K562 (cell line): ENCODE measurements around the gene SLC26A8. TPM values are rescaled to one million over a fixed set of nuclear protein-coding genes. Genes with fewer than 3 reads are reported as not detected.

Experiments used
- ADNP ChIP-seq: fragments of 200-800 bp; sonication (Bioruptor generic); IDR thresholded peaks from 2 replicates; pipeline ENCODE4 v1.6.1; 2016; ENCODE audit warnings: missing genetic modification characterization, missing compliant biosample characterization
- ASH1L ChIP-seq: fragments of 450-650 bp; IDR thresholded peaks from 2 replicates; pipeline ENCODE4 v1.6.1; 2018; ENCODE audit warnings: borderline replicate concordance, mild to moderate bottlenecking, low read depth; ENCODE audit not compliant: partially characterized antibody
- CBFA2T2 ChIP-seq: fragments of 450-650 bp; conservative IDR thresholded peaks from 2 replicates; pipeline ENCODE4 v1.6.1; 2017; ENCODE audit warnings: mild to moderate bottlenecking
- CREB1 ChIP-seq, 2 experiments: sonication (generic) in 1 of 2; formaldehyde crosslinking in 1 of 2; IDR thresholded peaks; 2 replicates each; pipeline versions ENCODE4 v1.6.1 to v1.8.0; 2012 to 2022; ENCODE audit warnings: inconsistent platforms in 1 of 2, mild to moderate bottlenecking in 1 of 2, missing genetic modification reagents in 1 of 2, moderate library complexity in 1 of 2
- CTBP1 ChIP-seq: fragments of 450-650 bp; IDR thresholded peaks from 2 replicates; pipeline ENCODE4 v1.6.1; 2016; ENCODE audit warnings: borderline replicate concordance
- ELF4 ChIP-seq: fragments of 450-650 bp; formaldehyde crosslinking; IDR thresholded peaks from 2 replicates; pipeline ENCODE4 v1.4.0; 2022; ENCODE audit warnings: missing genetic modification characterization
- ETV6 ChIP-seq, 3 experiments: fragments of 150-350 bp in 1 of 3; sonication (generic) in 1 of 3; formaldehyde crosslinking in 1 of 3; IDR thresholded peaks; 2 replicates each; pipeline versions ENCODE4 v1.6.1 to v1.8.0; 2014 to 2022; ENCODE audit warnings: borderline replicate concordance in 2 of 3, low read depth in 2 of 3, antibody characterized with exemption in 1 of 3, low read length in 1 of 3, mild to moderate bottlenecking in 1 of 3, missing genetic modification reagents in 1 of 3
- FOSL1 ChIP-seq: fragments of 200-800 bp; sonication (Bioruptor generic); conservative IDR thresholded peaks from 2 replicates; pipeline ENCODE4 v1.6.1; 2016; ENCODE audit warnings: missing genetic modification characterization, missing compliant biosample characterization
- HMG20A ChIP-seq: fragments of 450-650 bp; formaldehyde crosslinking; conservative IDR thresholded peaks from 2 replicates; pipeline ENCODE4 v1.4.0; 2020; ENCODE audit warnings: mild to moderate bottlenecking, mixed read lengths
- HNRNPH1 ChIP-seq: fragments of 200-400 bp; formaldehyde crosslinking; optimal IDR thresholded peaks from 2 replicates; pipeline ENCODE3; 2017; ENCODE audit warnings: low read depth, mild to moderate bottlenecking, low read length, moderate library complexity
- IFI16 ChIP-seq: fragments of 250-450 bp; sonication (Bioruptor Pico); IDR thresholded peaks from 2 replicates; pipeline ENCODE4 v2.1.2; 2022; ENCODE audit warnings: mild to moderate bottlenecking, inconsistent platforms
- KAT8 ChIP-seq: fragments of 450-650 bp; IDR thresholded peaks from 2 replicates; pipeline ENCODE4 v1.6.1; 2016; ENCODE audit warnings: low read depth, mild to moderate bottlenecking
- MAFG ChIP-seq: fragments of 450-650 bp; conservative IDR thresholded peaks from 2 replicates; pipeline ENCODE4 v1.6.1; 2016; ENCODE audit warnings: missing genetic modification characterization, missing compliant biosample characterization
- MTA3 ChIP-seq: fragments of 450-650 bp; formaldehyde crosslinking; IDR thresholded peaks from 2 replicates; pipeline ENCODE4 v1.6.1; 2017; ENCODE audit warnings: mild to moderate bottlenecking, borderline replicate concordance
- NFE2 ChIP-seq: IDR thresholded peaks from 2 replicates; pipeline ENCODE4 v1.6.1; 2014; ENCODE audit warnings: antibody characterized with exemption, low read depth
- NR3C1 ChIP-seq: sonication (generic); formaldehyde crosslinking; IDR thresholded peaks from 2 replicates; pipeline ENCODE4 v1.8.1; 2022; ENCODE audit warnings: missing genetic modification reagents
- OTX1 ChIP-seq: fragments of 450-650 bp; formaldehyde crosslinking; IDR thresholded peaks from 2 replicates; pipeline ENCODE4 v1.4.0; 2022; ENCODE audit warnings: mild to moderate bottlenecking
- POLR2AphosphoS5 ChIP-seq: IDR thresholded peaks from 2 replicates; pipeline ENCODE4 v1.6.1; 2011; ENCODE audit warnings: mild to moderate bottlenecking, low read depth, low read length, moderate library complexity; ENCODE audit not compliant: control insufficient read depth, insufficient read depth
- RBM15 ChIP-seq: fragments of 200-400 bp; formaldehyde crosslinking; IDR thresholded peaks from 2 replicates; pipeline ENCODE4 v1.6.1; 2018; ENCODE audit warnings: mild to moderate bottlenecking, low read length, moderate library complexity; ENCODE audit not compliant: insufficient read depth
- ZNF175 ChIP-seq: fragments of 200-800 bp; sonication (Bioruptor generic); IDR thresholded peaks from 2 replicates; pipeline ENCODE4 v1.6.1; 2016; ENCODE audit warnings: low read depth, mild to moderate bottlenecking, missing genetic modification characterization, missing compliant biosample characterization
- ZNF282 ChIP-seq: sonication (generic); formaldehyde crosslinking; IDR thresholded peaks from 2 replicates; pipeline ENCODE4 v1.8.1; 2023; ENCODE audit warnings: missing genetic modification reagents
- ZNF785 ChIP-seq: fragments of 250-450 bp; sonication (Bioruptor Pico); IDR thresholded peaks from 2 replicates; pipeline ENCODE4 v1.4.0; 2020; ENCODE audit warnings: mild to moderate bottlenecking
- ZSCAN29 ChIP-seq: fragments of 450-650 bp; IDR thresholded peaks from 2 replicates; pipeline ENCODE4 v1.6.1; 2017
- polyA plus RNA-seq, 8 experiments: library from polyadenylated mRNA; depleted of rRNA in 4 of 8; stranded (reverse) in 5 of 8; unstranded in 3 of 8; fragments of >200 nt; fragmentation: Nextera tagmentation in 2 of 8; fragmentation: Illumina TruSeq in 1 of 8; extraction: Ambion mirVana in 2 of 8; extraction: Trizol in 1 of 8; gene quantifications; 2 replicates each; pipeline versions ENCODE4 v1.2.1 to v1.2.3, GENCODE V29; 2011 to 2014; ENCODE audit warnings: inconsistent platforms in 1 of 8, missing spikeins in 1 of 8
- total RNA-seq, 7 experiments: library from RNA; depleted of rRNA in 6 of 7; stranded (reverse); fragments of >200 nt in 6 of 7; fragmentation: Illumina TruSeq in 2 of 7; extraction: Trizol in 2 of 7; gene quantifications; 2 replicates each; pipeline versions ENCODE4 v1.2.1 to v1.2.3, GENCODE V29; 2011 to 2021; ENCODE audit warnings: low replicate concordance in 1 of 7
- TF ChIP-seq, protein P1 (sequence below): fragments of 250-450 bp; sonication (Bioruptor Pico); IDR thresholded peaks from 2 replicates; pipeline ENCODE4 v1.4.0; 2020; ENCODE audit warnings: borderline replicate concordance
- TF ChIP-seq, protein P2 (sequence below): sonication (generic); formaldehyde crosslinking; IDR thresholded peaks from 2 replicates; pipeline ENCODE4 v1.8.0; 2022; ENCODE audit warnings: mild to moderate bottlenecking, low read depth, missing genetic modification reagents
- TF ChIP-seq, protein P3 (sequence below), 2 experiments: fragments of 450-650 bp in 1 of 2; sonication (generic) in 1 of 2; formaldehyde crosslinking in 1 of 2; IDR thresholded peaks in 1 of 2; conservative IDR thresholded peaks in 1 of 2; 2 replicates each; pipeline versions ENCODE4 v1.6.1 to v1.8.1; 2016 to 2023; ENCODE audit warnings: mild to moderate bottlenecking in 2 of 2, moderate library complexity in 2 of 2, inconsistent platforms in 1 of 2, missing genetic modification reagents in 1 of 2

SLC26A8 gene
- total and polyA plus RNA-seq, 9 of the 15 experiments (the other 6 are each of a cell fraction or from before 2014, with no cell fraction given), result not detected

DNA sequence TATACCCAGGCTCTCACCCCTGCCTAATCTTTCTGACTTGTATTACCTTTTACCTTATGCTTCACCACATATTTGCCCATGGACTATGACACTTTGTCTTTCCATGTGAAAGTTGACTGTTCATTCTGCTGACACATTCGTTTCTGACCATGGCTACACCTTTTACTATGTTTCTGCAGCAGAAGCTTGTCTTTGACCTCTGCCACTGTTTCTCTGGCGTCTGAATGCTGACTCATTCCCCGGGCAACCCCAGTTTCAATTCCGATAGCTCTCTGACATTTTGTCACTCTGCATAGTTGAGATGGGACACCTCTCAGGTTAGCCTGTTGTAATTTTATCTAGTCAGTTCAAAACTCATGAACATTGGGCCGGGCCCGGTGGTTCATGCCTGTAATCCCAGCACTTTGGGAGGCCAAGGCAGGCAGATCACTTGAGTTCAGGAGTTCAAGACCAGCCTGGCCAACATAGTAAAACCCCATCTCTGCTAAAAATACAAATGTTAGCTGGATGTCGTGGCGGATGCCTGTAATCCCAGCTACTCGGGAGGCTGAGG, 50.7 kb downstream of the SLC26A8 start (continued):
- TF ChIP-seq ETV6 (IDR thresholded peaks at IDR 0.05; ENCODE audit: borderline replicate concordance in 1 of 2, low read depth in 2 of 2, low read length in 1 of 2) (no peak), ETV6 (CRISPR knock-in tag; IDR thresholded peaks at IDR 0.05; ENCODE audit: borderline replicate concordance) (no peak), CBFA2T2 (no peak), ZNF175 (CRISPR knock-in tag) (no peak), CREB1 (IDR thresholded peaks at IDR 0.05) (no peak), CREB1 (CRISPR knock-in tag; IDR thresholded peaks at IDR 0.05) (no peak), ZNF282 (CRISPR knock-in tag) (no peak), MTA3 (no peak), OTX1 (CRISPR knock-in tag) (no peak), ZSCAN29 (no peak), ASH1L (no peak), CTBP1 (peak; percentile 44; the same call in 1 of the 2 replicates), NR3C1 (CRISPR knock-in tag) (no peak), ZNF785 (no peak), ADNP (tag) (0 out of 2 replicates have a peak, but pooled peaks have one; percentile 20), RBM15 (no peak), ELF4 (CRISPR knock-in tag) (0 out of 2 replicates have a peak, but pooled peaks have one; percentile 22), KAT8 (no peak), MAFG (tag) (peak; percentile 98), FOSL1 (tag) (peak; percentile 56; the same call in 1 of the 2 replicates), HNRNPH1 (no peak), NFE2 (peak; percentile 95), IFI16 (CRISPR knock-in tag) (no peak), HMG20A (no peak), POLR2AphosphoS5 (no peak)
- TF ChIP-seq, protein P1, sequence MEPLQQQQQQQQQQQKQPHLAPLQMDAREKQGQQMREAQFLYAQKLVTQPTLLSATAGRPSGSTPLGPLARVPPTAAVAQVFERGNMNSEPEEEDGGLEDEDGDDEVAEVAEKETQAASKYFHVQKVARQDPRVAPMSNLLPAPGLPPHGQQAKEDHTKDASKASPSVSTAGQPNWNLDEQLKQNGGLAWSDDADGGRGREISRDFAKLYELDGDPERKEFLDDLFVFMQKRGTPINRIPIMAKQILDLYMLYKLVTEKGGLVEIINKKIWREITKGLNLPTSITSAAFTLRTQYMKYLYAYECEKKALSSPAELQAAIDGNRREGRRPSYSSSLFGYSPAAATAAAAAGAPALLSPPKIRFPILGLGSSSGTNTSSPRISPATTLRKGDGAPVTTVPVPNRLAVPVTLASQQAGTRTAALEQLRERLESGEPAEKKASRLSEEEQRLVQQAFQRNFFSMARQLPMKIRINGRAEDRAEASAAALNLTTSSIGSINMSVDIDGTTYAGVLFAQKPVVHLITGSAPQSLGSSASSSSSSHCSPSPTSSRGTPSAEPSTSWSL (CRISPR knock-in tag), result no peak
- TF ChIP-seq, protein P2, sequence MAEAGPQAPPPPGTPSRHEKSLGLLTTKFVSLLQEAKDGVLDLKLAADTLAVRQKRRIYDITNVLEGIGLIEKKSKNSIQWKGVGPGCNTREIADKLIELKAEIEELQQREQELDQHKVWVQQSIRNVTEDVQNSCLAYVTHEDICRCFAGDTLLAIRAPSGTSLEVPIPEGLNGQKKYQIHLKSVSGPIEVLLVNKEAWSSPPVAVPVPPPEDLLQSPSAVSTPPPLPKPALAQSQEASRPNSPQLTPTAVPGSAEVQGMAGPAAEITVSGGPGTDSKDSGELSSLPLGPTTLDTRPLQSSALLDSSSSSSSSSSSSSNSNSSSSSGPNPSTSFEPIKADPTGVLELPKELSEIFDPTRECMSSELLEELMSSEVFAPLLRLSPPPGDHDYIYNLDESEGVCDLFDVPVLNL (CRISPR knock-in tag), result no peak
- TF ChIP-seq, protein P3, sequence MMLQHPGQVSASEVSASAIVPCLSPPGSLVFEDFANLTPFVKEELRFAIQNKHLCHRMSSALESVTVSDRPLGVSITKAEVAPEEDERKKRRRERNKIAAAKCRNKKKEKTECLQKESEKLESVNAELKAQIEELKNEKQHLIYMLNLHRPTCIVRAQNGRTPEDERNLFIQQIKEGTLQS (IDR thresholded peaks at IDR 0.05), result peak; percentile 74
- TF ChIP-seq, protein P3 (CRISPR knock-in tag; conservative IDR thresholded peaks at IDR 0.05), result no peak
